ENCODE measurements around the gene TRIM65. TPM values are rescaled to one million over a fixed set of nuclear protein-coding genes. Genes with fewer than 3 reads are reported as not detected.

The TRIM65 gene
- total RNA-seq, 2 donors from 2014 or later = 27.4 to 35.3 TPM

GRCh38 chr17:75848523-75849278, 48.0 kb downstream of the TRIM65 start:
- H3K4me1 ChIP-seq (ENCODE audit: control insufficient read depth, insufficient read depth, low read length) = no peaks in the 10 kb centered on the region
- peaks cover 49% of the 10 kb centered on the region for H3K36me3 Mint-ChIP-seq (ENCODE audit: low read depth)
- H3K4me3 Mint-ChIP-seq = no peak overlapping the region
- H3K9ac ChIP-seq (ENCODE audit: extremely low read depth, low read length, poor library complexity, severe bottlenecking) = no peak overlapping the region
- no peaks in the 10 kb centered on the region for H3K27me3 Mint-ChIP-seq (ENCODE audit: insufficient read depth)
- H3K9me3 Mint-ChIP-seq = no peaks in the 10 kb centered on the region
- H3K27ac ChIP-seq (ENCODE audit: low read depth, low read length) = no peak overlapping the region
- H3K4me3 ChIP-seq (ENCODE audit: low read length) = no peak overlapping the region
- H3K27me3 ChIP-seq (ENCODE audit: control insufficient read depth, insufficient read depth, low read length, poor library complexity, severe bottlenecking) = no peaks in the 10 kb centered on the region
- peaks cover 7% of the 10 kb centered on the region for H3K4me1 Mint-ChIP-seq
- DNase-seq = peak; percentile 99
- peak; percentile 88 for TF ChIP-seq CTCF (conservative IDR thresholded peaks at IDR 0.05)
- no peaks in the 10 kb centered on the region for H3K9me3 ChIP-seq (ENCODE audit: control insufficient read depth, low read length)
- peaks cover 42% of the 10 kb centered on the region for H3K36me3 ChIP-seq (ENCODE audit: control insufficient read depth, insufficient read depth, low read length)
- 57 to 76% methylated on average over 11 to 16 of the region's 16 CpGs for WGBS, 2 experiments (ENCODE audit: insufficient coverage in 1 of 2, insufficient read length in 1 of 2)
- peak overlapping the region; percentile 89 for H3K27ac Mint-ChIP-seq

DNA sequence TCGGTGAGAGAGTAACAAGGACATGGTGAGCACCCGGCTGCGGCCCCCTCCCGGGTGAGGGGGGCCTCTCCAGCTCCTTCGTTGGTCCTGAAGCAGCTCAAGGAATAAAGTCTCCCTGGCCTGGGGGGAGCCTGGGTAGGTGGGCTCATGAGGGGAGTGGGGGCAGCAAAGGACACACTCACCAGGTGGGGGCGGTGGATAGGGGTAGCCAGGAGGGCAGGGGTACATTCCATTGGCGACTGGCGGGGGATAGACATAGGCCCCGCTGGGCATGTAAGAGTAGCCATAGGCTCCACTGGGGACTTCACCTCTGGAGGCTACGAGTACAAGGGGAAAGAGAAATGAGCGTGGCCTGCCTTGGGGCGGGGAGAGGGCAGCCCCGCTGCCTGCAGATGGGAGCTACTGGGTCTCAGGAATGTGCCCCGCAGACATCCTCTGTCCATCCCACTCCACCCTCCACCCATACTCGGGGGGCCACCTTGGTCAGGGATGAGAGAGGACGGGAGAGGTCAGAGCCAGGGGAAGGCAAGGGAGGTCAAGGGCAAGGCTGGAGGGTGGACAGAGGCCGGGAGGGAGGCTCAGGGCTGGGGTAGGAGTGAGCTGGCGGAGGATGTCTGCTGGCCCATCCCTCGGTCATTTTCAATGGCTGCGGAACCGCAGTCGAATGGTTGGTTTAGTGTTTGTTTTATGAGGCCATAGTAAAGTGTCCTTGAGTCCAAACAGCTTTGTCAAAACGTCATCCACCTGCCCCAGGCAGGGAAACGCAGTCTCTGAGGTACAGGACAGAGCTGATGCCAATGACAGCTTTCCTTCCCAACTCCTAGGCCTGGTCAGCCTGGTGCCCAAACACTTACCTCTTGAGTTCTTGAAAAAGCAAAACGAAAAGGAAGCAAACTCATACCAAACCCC, 48.9 kb downstream of the TRIM65 start:
- DNase-seq = no peak
- Histone ChIP-seq H3K4me1 (ENCODE audit: control insufficient read depth, insufficient read depth, low read length) (no peaks in the 10 kb centered on the region), H3K9me3 (ENCODE audit: control insufficient read depth, low read length) (no peaks in the 10 kb centered on the region), H3K27ac (ENCODE audit: low read depth, low read length) (no peak overlapping the region), H3K4me3 (ENCODE audit: low read length) (no peak overlapping the region), H3K27me3 (ENCODE audit: control insufficient read depth, insufficient read depth, low read length, poor library complexity, severe bottlenecking) (no peaks in the 10 kb centered on the region), H3K9ac (ENCODE audit: extremely low read depth, low read length, poor library complexity, severe bottlenecking) (no peak overlapping the region), H3K36me3 (ENCODE audit: control insufficient read depth, insufficient read depth, low read length) (peaks cover 42% of the 10 kb centered on the region)
- Mint-ChIP-seq H3K4me1 (peaks cover 7% of the 10 kb centered on the region), H3K4me3 (no peak overlapping the region), H3K27ac (peak overlapping the region; percentile 89), H3K9me3 (no peaks in the 10 kb centered on the region), H3K36me3 (ENCODE audit: low read depth) (peaks cover 49% of the 10 kb centered on the region), H3K27me3 (ENCODE audit: insufficient read depth) (no peaks in the 10 kb centered on the region)
- 92 to 96% methylated on average over 12 to 24 of the region's 25 CpGs for WGBS, 2 experiments (ENCODE audit: insufficient coverage in 1 of 2, insufficient read length in 1 of 2)
- no peak for TF ChIP-seq CTCF (conservative IDR thresholded peaks at IDR 0.05)

DNA sequence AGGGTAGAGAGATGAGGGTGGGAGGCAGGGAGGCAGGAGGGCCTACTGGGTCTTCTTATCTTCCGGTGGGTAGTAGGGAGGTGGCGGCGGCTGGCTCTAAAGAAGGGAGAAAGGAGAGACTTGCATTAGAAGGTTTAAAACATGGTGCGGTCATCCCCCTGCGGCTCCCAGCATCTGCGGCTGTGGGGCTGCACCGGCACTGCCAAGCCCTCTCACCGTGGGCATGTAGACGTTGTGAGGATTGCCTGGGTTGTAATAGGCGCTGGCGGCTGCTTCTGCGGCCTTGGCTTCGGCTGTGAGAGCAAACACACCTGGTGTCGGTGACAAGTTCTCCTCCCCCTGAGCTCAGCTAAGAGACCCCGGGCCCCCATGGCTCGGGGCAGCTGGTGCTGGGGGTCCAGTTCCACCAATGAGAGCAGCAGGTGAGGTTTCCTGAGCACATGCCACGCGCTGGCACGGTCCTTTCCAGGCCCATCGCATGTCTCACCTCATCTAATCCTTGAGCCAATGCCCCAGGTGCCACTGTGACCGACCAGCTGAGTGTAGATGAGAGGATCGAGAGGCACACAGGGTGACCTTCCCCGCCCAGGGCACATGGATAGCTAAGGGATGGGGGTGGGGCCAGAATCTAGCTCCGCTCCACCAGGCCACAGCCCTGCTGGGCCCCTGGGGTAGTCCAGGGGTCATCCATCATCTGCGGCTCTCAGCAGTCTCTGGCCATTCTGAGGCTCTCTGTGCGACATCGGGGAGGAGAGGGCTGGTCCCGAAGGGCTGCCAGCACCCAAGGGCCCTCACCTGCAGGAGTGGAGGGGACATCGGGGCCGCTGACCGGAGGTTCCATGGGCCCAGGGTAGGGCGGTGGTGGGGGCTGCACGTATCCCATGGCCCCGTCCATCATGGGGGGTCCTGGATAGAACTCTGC, 49.8 kb downstream of the TRIM65 start:
- Mint-ChIP-seq H3K27me3 (ENCODE audit: insufficient read depth) (no peaks in the 10 kb centered on the region), H3K4me1 (peaks cover 7% of the 10 kb centered on the region), H3K4me3 (no peak overlapping the region), H3K9me3 (no peaks in the 10 kb centered on the region), H3K36me3 (ENCODE audit: low read depth) (peaks cover 49% of the 10 kb centered on the region), H3K27ac (no peak overlapping the region)
- Histone ChIP-seq H3K27ac (ENCODE audit: low read depth, low read length) (no peak overlapping the region), H3K27me3 (ENCODE audit: control insufficient read depth, insufficient read depth, low read length, poor library complexity, severe bottlenecking) (no peaks in the 10 kb centered on the region), H3K4me3 (ENCODE audit: low read length) (no peak overlapping the region), H3K9me3 (ENCODE audit: control insufficient read depth, low read length) (no peaks in the 10 kb centered on the region), H3K36me3 (ENCODE audit: control insufficient read depth, insufficient read depth, low read length) (peaks cover 42% of the 10 kb centered on the region), H3K9ac (ENCODE audit: extremely low read depth, low read length, poor library complexity, severe bottlenecking) (no peak overlapping the region), H3K4me1 (ENCODE audit: control insufficient read depth, insufficient read depth, low read length) (no peaks in the 10 kb centered on the region)
- no peak for TF ChIP-seq CTCF (conservative IDR thresholded peaks at IDR 0.05)
- DNase-seq = no peak
- WGBS, 2 experiments (ENCODE audit: insufficient coverage in 1 of 2, insufficient read length in 1 of 2) = 95 to 97% methylated on average over 29 to 34 of the region's 34 CpGs
